Stimulated activated CD8-positive, alpha-beta memory T cell treated with anti-CD3 and anti-CD28 coated beads, Interleukin-2, amount 100 ng/mL, for 1 hour (primary cell): ENCODE data around the gene SMPDL3A.

Experiments used
- DNase-seq, 2 donors: peaks; one replicate each; pipeline ENCODE4 v3.0.0-alpha.2; 2020; ENCODE audit warnings: low read depth in 2 of 2

The SMPDL3A gene

DNA sequence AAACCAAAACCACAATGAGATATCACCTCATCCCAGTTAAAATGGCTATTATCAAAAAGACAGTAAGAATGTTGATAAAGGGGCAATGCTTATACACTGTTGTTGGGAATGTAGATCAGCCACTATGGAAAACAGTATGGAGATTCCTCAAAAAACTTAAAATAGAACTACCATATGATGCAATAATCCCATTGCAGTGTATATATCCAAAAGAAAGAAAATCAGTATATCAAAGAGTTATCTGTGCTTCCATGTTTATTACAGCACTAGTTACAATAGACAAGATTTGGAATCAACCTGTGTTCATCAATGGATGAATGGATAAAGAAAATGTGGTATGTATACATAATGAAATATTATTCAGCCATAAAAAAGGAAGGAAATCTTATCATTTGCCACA lies 13.1 kb upstream of the SMPDL3A start:
- no peak for DNase-seq

DNA sequence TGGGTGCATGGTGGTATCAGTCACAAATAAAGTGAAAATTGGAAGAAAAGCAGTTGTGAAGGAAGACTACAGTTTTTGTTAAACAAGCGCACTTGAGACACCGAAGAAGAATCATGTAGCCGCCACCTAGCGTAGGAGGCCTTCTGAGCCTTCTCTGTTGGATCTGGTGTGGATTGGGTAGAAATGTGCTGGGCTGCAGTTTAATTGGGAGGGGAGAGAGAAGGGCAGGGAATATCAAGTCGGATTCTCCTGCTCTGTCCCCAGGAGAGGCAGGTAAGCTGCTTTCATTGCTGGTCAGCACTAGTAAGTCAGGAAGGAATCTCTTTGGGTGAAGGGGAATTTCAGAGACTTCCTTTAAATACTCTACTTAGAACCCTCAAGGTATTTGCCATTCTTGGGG lies 10.8 kb upstream of the SMPDL3A start:
- DNase-seq = no peak

DNA sequence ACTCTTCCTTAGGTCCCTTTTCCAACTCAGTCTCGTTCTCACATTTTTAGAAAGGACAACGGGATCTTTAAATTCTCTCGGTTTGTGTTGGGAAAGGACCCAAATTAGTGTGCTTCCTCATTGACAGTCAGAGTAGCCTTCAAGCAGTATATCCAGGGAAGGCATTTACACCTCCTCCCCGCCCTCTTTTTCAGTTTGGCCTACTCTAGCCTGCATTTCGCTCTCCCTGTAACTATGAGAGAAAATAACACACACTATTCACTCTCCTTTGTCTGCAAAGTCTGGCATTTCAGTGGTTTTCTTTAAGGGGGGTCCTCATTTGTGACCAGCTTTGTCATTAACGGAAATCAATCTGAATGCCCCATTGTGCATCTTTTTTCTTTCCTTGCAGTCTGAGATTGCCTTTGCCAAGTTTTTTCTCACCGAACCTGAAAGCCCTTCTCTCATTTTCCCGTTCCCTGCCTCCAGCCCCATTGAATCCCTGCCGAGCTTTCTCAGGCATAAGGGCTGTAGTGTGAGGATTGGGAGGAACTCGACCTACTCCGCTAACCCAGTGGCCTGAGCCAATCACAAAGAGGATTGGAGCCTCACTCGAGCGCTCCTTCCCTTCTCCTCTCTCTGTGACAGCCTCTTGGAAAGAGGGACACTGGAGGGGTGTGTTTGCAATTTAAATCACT lies 9.9 kb upstream of the SMPDL3A start:
- DNase-seq = no peak

DNA sequence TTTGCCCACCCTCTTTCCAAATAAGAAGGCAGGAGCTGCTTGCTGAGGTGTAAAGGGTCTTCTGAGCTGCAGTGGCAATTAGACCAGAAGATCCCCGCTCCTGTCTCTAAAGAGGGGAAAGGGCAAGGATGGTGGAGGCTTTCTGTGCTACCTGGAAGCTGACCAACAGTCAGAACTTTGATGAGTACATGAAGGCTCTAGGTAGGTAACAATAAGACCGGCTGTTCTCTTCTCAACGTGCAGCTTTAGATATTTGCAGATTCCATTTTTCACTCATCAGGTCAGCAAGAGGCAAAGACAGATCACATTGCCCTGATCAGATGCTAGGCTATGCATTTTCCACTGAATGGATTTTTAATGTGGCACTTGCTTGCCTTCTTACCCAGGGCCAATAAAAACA lies 9.4 kb upstream of the SMPDL3A start, which contains the start of gene FABP7:
Gene FABP7 (plus strand): TSS at position 50 of the 400 bp plus-strand sequence. CDS start 79 bp downstream, at position 129.
- no peak for DNase-seq

DNA sequence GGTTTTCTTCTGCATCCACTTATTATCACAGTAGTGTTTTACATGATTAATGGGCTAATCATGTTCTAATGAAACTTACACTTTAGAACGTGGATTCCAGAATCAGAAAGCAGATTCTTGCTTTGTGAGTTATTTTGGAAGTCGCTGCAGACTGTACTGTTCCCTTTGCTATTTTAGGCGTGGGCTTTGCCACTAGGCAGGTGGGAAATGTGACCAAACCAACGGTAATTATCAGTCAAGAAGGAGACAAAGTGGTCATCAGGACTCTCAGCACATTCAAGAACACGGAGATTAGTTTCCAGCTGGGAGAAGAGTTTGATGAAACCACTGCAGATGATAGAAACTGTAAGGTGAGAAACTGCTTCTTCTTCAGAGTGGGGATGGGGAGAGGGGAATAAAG lies 8.9 kb upstream of the SMPDL3A start:
- no peak for DNase-seq

DNA sequence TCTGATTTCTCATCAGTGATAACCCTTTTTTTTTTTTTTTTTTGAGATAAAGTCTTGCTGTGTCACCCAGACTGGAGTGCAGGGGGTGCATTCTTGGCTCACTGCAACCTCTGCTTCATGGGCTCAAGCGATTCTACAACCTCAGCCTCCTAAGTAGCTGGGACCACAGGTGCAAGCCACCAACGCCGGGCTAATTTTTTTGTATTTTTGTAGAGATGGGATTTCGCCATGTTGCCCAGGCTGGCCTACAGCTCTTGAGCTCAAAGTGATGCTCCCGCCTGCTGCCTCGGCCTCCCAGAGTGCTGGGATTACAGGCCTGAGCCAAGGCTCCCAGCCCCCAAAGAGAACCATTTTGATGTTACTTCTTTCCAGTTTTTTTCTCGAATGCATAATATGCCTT lies 7.3 kb upstream of the SMPDL3A start:
- no peak for DNase-seq

DNA sequence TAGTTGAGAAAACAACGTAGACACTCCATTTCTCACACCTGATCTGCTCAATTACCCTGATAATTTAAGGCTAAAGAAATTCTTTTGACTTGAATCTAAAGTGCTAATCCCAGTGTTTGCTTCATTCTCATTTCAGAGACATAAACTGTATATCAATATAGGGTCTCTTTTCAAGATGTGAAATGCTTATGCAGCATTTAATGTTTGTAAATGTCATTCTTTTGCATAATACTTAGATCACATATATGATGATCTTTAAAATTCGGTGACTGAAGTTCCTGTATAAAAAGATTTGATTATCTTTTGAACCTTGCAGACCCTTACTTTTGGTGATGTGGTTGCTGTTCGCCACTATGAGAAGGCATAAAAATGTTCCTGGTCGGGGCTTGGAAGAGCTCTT lies 5.7 kb upstream of the SMPDL3A start:
- no peak for DNase-seq

DNA sequence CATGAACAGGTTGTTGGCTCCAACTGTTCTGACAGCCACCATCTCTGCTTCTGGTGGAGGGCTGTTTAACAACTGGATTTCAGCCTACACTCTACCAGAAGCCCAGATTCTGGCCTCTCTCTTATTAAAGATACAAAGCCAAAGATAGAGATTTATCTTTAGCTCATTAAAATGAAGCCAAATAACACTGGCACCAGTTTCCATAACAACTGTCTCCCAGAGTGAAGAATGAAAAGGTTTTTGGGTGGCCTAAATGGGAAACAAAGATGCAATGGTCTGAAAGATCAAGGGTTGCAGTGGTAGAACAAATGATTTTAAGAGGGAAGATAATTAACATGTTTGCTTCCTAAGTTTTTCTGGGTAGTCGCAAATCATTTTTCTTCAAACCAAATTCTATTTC lies 3.2 kb upstream of the SMPDL3A start:
- no peak for DNase-seq

DNA sequence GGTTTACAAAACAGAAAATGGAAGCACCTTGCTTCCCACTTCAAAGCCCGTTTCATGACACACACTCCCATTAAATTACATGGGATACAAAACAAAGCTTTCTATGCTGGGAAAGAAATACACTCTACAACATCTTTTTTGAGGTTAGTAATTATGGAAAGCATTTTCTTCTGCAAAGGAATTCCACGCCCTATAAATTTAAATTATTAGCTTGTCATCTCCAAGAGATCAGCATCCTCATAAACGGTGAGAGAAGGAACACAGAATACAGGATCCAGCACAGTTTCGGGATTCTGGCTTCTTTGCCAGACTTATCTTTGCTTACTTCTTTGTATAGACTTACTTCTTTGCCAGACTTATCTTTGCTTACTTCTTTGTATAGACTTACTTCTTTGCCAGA lies 1.3 kb upstream of the SMPDL3A start:
- DNase-seq = no peak

DNA sequence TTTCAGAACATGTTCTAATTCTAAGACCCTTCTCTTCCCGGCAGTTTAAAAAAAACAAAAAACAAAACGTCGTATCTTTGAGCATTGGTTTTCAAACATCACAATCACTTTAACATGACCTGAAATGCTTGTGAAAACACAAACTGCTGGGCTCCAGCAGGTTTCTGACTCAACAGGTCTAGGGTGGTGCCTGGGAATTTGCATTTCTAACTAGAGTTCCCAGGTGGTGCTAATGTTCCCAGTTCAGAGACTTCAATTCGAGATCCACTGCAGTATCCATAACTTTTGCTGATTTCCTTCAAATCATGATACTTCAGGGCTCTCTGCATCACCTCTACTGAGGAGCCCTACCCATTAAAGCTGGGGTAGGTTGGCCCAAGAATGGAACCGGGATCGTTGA lies 850 bp upstream of the SMPDL3A start:
- no peak for DNase-seq

DNA sequence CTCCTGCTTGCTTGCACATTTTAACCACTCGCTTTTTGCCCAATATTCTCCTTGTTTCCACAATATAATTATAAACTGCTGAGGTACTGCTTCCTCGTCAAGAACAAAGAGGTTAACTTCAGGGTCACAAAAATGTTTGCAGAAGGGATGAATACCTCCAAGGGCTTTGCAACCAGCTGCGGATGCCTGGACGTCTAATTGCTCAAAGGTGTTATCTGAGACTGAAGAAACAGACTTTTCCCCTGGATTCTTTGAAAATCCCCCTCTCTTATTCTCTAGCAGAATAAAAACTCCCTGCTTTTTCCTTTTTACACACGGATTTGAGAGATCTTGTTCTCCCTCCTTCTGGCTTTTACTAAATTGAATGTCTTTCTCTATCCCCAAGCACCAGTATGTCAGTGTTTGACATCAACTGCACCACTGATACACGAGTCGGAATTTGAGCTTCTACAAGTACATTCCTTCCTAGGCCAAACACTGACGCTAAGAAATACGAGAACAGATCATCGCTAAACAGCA lies 336 bp upstream of the SMPDL3A start:
- DNase-seq = no peak

DNA sequence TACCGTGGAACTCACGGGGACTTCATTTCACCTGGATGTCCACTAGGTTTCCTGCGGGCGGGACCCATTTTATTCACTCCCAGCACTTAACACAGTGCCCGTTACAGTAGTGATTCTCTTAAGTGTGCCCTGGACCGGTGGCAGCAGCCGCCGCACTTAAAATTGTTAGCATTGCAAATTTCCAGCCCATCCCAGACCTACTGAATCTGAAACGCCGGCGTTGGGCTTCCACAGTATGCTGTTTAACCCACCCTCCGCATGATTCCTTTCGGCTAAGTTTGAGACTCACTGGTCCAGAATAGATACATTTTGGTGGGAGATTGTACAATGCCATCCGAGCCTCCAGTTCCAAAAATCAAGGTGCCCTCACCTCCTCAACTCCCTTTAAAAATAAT lies 967 bp downstream of the SMPDL3A start:
- DNase-seq = no peak

DNA sequence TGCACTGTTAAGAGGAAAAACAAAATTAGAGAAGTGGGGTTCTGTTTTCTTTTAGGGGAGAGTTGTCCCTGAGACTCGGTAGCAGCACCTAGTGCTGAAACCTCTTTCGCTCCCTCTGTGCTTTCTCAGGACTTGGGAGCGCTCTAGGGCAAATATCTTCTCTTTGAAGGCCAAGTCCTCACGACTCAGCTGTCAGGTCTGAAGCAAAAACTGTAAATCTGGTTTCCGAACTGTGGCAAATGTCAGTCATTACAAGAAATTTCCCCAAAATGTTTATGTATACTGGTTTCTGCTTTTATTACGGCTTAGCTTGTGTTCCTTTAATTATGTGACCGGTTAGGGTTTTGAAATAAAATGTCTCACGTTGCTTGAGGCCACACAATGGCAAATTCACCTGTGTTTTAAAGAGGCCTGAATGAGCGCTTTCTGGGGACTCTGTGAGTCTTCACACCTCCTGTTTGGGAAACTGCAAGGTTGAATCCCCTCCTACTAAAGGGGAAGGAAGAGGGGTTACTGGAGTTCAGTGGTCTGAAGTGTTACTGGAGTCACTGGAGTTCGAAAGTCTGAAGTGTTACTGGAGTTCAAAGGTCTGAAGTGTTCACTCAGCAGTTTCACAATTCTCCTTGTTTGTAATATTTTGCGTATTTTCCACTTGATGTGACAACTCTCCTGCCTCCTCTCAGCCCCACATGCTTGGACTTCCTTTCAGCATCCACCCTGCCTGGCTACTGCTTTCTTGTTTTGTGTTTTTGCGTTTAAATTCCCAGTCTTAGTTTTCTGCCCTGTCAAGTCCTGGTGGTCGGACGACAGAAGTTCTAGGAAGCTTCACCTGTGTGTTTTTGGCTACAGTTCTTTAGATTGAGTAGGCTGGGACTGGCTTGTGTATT lies 1.6 kb downstream of the SMPDL3A start:
- no peak for DNase-seq

DNA sequence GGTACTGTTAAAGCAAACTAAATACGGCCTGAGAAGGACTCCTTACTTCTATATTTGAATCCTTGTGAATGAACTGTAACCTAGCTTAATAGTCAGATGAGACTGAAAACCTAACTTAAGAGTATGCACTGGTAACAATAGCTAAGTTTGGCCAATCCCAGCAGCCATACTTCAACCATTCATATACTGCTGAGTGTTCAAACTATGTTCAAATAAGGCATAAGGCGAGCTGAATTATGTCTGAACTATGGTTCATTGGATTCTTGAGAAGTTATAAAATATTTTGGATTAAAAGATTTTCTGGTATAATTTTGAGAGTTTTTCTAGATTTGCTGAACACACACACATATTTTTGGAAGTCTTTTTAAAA lies 2.2 kb downstream of the SMPDL3A start:
- no peak for DNase-seq

DNA sequence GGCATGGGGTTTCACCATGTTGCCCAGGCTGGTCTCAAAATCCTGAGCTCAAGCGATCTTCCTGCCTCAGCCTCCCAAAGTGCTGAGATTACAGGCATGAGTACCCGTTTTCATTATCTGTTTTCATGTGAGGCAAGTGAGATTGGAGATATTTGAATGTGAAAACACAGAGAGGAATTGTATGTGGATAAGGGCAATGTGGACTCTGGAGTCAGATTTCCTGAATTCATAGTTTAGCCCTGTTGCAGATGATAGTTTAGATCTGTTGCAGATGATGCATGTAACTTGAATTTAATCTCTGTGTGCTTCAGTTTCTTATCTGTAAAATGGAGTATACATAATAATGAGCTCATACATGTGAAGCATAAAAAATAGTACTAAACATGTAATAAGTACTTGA lies 3.7 kb downstream of the SMPDL3A start:
- no peak for DNase-seq

DNA sequence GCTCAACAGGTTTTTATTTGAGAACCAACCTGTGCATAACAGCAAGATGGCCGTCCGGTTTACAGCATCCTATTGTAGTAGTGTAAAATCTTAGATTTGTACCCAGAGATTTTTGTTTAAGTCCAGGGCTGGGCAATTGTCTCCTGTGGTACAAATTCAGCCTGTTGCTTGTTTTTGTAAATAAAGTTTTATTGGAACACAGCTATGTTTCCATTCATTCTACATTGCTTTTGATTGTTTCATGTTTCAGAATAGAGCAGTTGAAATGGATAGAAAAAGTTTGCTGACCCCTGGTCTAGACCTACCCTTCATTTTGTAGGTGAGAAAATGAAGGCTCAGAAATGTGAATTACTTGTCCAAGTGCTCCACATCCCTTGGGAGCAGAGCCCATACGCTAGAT lies 8.5 kb downstream of the SMPDL3A start:
- DNase-seq = no peak

DNA sequence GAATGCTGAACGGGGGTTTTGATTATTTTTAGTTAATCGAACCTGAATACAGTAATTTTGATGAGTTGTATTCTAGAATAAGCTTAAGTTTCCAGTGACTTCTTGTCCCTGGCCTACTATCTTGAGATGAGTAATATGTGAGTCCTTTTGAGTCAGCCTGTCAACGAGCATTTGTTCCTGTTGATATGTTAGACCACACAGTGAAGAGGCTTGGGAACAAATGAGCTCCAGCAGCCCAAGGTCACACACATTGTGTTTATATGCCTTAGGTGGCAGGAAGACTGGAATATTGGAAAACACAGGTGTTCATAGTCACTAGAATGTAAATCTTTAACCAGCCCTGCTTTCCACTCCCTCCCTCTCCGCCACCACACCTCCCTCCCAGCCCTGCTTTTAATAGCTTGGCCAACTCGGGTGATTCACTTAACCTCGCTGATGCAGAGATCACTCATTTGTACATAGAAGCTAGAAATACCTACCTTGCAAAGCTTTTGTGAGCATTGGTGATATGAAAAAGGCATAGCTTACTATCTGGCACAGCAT lies 9.1 kb downstream of the SMPDL3A start:
- DNase-seq = no peak

DNA sequence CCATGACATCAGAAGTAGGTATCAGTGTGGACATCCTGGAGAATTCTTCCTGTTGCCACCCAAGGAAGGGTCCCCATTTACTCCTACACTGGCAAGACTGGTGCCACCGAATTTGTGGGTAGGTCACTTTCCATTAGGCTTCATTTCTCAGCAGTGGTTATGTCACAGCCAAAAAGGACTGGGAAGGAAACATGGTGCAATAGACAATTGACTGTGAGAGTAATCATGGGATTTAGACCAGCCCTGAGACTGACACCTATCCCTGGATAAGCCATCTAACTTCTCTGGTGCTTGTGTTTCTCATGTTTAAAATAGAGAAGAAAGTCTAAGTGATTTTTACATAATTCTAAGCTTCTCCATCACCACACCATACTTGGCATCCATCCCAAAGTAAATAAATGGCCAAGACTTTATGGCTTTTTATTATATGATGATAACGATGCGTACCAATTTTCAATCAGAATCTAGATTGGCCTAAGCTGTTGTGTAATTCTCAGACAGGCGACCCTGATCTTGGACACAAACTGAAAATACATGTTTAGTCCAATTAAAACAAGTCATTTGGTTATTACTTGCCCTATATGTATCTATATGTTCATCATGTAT lies 10.2 kb downstream of the SMPDL3A start:
- DNase-seq = no peak

DNA sequence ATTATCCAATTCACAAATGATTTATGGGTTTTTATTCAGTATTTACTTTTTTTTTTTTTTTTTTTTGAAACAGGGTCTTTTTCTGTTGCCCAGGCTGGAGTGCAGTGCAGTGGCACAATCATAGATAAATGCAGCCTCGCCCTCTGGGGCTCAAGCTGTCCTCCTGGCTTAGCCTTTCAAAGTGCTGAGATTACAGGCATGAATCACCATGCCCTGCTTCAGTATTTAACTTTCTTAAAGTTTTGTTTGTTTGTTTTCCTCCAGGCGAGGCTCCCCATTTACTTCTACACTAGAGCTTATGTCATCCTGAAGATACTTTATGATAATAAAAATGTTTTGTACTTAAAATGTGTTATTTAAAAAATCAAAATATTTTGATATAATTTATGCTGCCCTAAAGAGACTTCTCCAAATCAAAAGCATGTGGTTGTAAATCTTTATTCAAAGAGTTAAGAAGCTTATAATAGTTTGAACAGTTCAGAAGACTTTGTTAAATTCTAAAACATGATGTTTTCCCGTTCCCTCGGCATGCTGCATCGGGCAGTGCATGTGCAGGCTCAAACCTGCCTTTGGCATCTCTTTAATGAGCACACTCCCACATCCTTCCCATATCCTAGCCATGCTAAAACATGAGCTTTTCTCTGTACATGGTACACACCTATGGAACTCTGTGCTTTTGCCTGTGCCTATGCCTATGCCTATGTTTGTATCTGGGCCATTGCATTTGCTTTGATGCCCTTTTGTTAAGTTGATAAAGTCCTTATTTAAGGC lies 11.0 kb downstream of the SMPDL3A start:
- DNase-seq = no peak

DNA sequence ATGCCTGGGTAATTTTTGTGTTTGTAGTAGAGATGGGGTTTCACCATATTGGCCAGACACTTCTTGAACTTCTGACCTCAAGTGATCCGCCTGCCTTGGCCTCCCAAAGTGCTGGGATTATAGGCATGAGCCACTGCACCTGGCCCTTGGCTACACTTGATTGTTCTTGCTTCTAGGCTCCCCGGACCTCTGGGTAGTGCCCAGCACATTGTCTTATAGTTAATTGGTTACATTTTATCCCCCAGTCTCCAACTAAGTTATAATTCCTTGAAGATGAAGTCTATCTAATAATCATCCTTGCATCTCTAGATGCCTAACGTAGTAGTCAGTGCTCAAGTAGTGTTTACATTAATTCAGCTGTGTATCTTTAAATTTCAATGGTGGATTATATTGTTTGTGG lies 11.8 kb downstream of the SMPDL3A start:
- DNase-seq = no peak

DNA sequence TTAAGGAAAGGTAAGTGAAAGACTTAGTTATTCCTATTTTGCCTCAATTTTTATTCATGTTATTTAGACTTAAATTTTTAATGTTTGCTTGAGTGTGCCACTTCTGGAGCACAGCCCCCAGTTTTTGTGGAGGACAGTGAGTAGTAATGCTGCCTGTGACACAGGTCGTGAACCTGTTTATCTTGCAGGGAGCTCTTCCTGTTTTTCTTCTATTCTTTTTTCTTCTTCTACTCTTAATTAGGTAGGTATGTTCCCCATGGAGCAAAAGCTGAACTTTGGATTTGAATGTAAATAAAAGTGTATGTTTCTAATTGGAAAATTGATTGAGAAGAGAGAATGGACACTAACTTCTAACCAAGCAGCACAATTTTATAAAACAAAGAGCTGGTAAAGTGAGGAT lies 12.3 kb downstream of the SMPDL3A start:
- no peak for DNase-seq
